Peyer's patch (tissue), 4 donors: ENCODE measurements around the gene CLMN.

ENCODE experiments used
- CTCF ChIP-seq, 6 experiments: fragments of 450-650 bp in 4 of 6; fragments of 200-600 bp in 2 of 6; sonication (generic) in 1 of 6; IDR thresholded peaks; one replicate each; pipeline ENCODE4 v1.5.1; 2017 to 2019; ENCODE audit warnings: antibody characterized with exemption in 6 of 6, mild to moderate bottlenecking in 3 of 6, moderate library complexity in 1 of 6
- POLR2A ChIP-seq, 2 donors: fragments of 450-650 bp; IDR thresholded peaks; one replicate each; pipeline ENCODE4 v1.5.1; 2017; ENCODE audit warnings: antibody characterized with exemption in 2 of 2, mild to moderate bottlenecking in 2 of 2, moderate library complexity in 2 of 2

GRCh38 chr14:95364481-95365209 lies 44.9 kb upstream of the CLMN start:
- no peak for TF ChIP-seq CTCF (IDR thresholded peaks at IDR 0.05)
- no peak for TF ChIP-seq POLR2A (IDR thresholded peaks at IDR 0.05)
